ENCODE results near the gene LMAN2.

- TF ChIP-seq CTCF (IDR thresholded peaks at IDR 0.05 in 8 of 11, conservative IDR thresholded peaks at IDR 0.05 in 3 of 11) (no peak), POLR2AphosphoS5 (IDR thresholded peaks at IDR 0.05) (no peak), POLR2A (IDR thresholded peaks at IDR 0.05) (no peak)
Observed at GRCh38 chr5:177310332-177310731, 41.1 kb downstream of the LMAN2 start.
